C1 segment of cervical spinal cord (tissue), 14 donors: ENCODE data around the gene B4GALT4.
A peak's percentile ranks its signal among the peaks of the same experiment; 100 is the strongest.

ENCODE experiments used
- DNase-seq, 14 donors: peaks; one replicate each; lab custom pipeline; 2025; lab: John Stamatoyannopoulos, UW

B4GALT4 gene

GRCh38 chr3:119238363-119238762 is 2.3 kb downstream of the B4GALT4 start:
- no peak for DNase-seq

GRCh38 chr3:119237299-119237698 is 3.4 kb downstream of the B4GALT4 start:
- no peak for DNase-seq

GRCh38 chr3:119236756-119237155 is 3.9 kb downstream of the B4GALT4 start:
- no peak for DNase-seq

DNA sequence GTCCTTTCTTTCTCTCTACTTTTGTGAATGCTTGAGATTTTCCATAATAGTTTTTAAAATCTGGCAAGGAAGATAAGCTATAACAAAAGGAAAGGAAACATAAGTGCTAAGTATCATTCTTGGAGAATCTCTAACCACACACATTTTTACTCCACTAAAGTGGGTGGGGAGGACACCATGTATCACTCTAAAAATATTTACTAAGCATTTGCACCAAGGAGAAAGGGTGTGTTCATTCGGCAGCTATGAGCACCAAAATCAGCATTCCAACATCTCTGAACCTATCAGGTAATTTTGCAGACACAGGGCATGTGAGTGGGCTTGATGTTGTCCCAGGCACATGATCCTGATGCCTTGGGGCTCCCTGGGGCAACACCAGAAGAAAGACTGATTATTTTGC is 5.5 kb downstream of the B4GALT4 start:
- no peak for DNase-seq

DNA sequence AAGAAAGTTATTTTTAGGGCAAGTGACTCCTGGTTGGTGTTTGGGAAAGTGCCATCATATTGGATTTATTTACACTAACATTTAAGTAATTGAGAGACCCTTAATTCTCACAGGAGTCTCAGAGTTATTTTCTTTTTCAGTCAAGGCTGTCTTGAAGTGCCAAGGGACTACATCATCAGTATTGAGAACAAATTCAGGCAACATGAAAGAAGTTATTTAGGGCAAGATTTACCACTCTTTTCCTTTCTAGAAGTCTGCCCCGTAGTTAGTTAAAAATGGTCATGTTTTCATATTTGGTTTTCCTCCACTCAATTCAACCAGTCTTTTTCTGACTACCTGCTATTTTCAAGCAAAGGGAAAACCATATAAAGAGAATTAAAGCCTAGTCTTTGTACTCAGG is 6.1 kb downstream of the B4GALT4 start:
- DNase-seq = no peak

DNA sequence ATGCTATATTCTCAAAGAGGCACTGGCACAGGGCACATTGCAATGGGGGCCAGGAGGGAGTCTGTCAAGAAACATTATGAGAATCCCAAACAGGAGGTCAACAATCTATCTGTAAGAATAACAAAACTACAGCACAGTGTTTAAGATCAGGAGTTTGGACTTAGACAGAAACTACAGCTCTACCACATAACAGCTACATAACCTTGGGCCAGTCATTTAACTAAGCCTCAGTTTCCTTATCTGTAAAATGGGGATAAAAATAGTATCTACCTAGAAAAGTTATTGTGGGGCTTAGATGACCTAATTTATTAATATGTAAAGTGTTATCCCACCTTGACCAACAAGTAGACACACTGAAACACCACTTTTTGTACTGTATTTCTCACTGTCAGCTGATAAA is 9.9 kb downstream of the B4GALT4 start:
- no peak for DNase-seq

DNA sequence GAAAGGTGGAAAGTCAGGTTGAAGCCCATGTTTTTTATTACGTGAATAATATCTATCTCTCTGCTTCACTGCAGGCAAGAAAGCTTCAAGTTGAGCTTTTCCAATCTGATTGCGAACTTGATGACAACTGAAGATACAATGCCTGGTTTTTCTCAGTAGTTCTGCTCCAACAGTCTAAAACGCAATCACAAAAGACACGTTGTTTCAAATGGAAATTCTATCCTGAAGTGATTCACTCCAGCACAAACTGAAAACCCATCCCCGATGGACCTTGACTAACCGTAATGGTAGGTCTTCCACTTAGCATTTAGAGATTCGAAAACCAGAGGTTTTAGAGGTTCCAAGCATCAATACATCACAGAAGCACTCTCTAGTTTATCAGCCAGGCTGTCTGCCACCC is 10.6 kb downstream of the B4GALT4 start:
- peak in 1 of 14 donors; percentile 16 for DNase-seq

GRCh38 chr3:119229190-119229589 is 11.5 kb downstream of the B4GALT4 start:
- no peak for DNase-seq

DNA sequence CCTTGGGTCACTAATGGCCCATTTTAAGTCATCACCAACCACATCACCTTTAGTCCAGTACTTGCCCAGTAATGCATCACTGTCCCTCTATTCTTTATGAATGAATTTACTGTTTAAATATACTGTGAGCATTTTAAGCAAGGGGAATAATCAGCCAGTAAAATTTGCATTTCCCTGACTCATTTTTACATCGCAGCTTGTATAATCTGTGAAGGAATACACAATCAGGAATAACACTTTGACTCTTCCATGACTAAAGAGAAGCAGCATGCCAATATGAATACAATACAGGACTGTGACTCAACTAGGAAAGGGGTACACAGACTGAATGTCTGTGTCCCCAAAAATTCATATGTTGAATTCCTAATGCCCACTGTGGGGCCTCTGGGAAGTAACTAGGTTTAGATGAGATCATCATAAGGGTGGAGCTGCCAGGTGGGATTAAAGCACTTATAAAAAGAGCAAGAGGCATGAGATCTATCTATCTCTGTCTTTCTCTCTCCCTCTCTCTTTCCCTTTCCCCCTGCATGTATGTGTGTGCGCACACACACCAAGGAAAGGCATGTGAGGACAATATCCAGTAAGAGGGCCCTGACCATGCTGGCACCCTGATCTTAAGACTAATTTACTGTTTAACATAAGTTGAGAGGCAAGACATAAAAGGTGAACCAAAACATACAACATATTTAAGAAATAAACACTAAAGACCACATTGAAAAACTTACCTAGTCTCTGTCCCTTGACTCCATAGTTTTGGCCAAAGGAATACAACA is 12.1 kb downstream of the B4GALT4 start:
- DNase-seq = no peak

DNA sequence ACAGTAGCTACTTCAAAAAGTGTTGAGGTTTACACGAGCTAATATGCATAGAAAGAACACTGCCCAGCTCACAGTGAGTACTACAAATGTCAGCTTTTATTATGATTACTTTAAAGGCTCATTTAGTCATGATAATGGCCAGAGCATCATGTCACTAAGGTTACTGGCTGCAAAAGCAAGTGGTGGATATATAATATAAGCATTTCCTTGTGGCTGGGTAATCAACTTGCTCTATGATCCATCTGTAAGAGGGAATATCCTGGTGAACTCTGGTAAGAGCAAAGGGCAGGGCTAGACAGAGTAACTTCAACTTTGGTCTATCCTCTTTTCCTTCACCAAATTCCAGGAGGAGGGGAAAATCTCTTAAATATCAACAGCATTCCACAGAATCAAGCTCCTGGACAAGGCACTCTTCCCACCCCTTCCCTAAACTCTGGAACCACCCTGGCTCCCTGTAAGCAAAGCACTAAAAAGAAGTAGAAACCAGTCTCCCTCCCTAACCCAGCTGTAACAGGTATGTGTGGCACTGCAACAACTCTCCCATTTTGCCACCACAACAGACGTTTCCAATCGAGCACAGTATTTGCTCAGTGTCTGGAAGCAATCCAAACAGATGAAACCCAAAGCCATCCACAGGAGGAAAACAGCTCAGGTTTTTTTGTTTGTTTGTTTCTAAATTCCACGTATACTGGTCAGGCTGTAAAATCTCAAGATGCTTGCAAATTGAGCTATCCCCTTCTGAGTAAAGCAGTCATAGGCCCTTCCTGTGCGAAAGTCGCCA is 13.4 kb downstream of the B4GALT4 start:
- no peak for DNase-seq

DNA sequence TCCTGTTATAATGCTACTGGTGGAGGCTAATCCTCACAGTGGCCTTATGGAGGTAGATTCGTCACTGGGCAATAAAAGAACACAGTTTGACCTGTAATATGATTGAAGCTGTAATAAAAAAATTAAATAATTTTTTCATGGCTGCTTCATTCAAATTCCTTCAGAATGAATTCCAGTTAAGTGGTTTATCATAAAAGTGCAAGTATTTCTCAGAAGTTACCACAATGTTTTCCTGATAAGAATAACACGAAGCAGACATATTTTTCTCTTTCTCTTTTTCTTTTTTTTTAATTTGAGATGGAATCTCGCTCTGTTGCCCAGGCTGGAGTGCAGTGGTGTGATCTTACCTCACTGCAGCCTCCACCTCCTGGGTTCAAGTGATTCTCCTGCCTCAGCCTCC is 15.6 kb downstream of the B4GALT4 start:
- no peak for DNase-seq

GRCh38 chr3:119223511-119223910 is 17.2 kb downstream of the B4GALT4 start:
- DNase-seq = no peak

GRCh38 chr3:119222391-119222790 is 18.3 kb downstream of the B4GALT4 start:
- no peak for DNase-seq

DNA sequence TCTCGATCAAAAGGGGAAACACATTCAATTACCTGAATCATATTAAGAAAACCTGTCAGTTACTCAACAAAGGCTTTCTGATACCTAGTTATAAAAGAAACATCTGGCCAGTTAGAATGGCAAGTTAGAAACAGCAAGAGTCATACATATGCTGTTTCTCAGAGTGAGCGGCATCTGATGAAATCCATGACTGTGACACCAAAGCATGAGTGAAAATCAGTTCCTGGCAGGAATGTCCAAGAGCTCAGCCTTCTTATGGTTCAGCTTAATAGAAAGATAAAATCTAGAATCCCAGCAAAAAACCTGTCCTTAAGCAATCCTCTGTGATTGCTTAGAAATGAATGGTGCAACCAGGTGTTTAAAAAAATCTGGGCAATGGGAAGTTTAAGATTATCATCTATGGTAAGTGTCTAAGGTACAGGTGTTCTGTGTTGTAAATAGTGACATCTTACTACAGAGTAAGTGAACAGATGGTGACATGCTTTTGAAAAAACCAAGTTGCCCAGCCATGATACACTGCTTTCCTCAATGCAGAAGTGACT is 18.8 kb downstream of the B4GALT4 start:
- no peak for DNase-seq

GRCh38 chr3:119220970-119221667 is 19.6 kb downstream of the B4GALT4 start:
- no peak for DNase-seq

DNA sequence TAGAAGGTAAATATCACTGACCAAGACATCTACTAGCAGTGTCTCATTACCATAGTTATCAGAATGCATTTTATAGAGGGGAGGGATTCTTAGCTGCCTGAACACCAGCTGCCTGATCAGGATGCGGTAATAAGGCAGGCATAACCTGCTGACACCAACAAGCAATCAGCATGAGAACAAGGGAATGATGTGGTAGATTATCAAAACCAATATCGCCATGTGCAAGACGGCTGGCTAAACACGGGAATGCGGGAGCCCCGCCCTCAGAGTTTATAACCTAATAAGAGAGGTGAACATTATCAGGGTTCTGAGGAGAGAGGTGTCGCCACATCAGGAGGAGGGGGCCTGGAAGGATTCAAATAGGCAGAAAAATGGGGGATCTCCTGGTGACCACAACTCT is 20.5 kb downstream of the B4GALT4 start:
- no peak for DNase-seq

DNA sequence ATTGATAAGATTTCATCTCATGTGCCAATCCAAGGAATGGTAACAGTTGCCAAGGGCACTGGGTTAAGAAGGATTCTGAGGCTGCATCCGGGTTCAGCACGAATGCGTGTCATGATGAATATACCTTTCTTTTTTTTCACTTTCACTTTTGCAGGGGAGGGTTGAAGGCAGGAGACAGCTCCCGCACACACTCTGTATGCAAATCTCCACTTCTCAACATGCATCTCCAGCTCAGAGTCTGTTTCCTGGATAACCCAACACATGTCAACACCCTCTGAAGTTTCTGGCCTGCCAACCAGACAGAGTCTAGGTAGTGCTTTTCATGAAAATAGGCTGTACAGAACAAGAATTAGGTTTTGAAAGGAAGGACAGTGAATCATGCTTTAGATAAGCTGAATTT is 21.6 kb downstream of the B4GALT4 start:
- DNase-seq = no peak

GRCh38 chr3:119211803-119212202 is 28.9 kb downstream of the B4GALT4 start:
- DNase-seq = no peak

- DNase-seq = no peak
These were observed 29.5 kb downstream of the B4GALT4 start for GRCh38 chr3:119211193-119211592.

GRCh38 chr3:119207512-119207875 is 33.2 kb downstream of the B4GALT4 start:
- no peak for DNase-seq

DNA sequence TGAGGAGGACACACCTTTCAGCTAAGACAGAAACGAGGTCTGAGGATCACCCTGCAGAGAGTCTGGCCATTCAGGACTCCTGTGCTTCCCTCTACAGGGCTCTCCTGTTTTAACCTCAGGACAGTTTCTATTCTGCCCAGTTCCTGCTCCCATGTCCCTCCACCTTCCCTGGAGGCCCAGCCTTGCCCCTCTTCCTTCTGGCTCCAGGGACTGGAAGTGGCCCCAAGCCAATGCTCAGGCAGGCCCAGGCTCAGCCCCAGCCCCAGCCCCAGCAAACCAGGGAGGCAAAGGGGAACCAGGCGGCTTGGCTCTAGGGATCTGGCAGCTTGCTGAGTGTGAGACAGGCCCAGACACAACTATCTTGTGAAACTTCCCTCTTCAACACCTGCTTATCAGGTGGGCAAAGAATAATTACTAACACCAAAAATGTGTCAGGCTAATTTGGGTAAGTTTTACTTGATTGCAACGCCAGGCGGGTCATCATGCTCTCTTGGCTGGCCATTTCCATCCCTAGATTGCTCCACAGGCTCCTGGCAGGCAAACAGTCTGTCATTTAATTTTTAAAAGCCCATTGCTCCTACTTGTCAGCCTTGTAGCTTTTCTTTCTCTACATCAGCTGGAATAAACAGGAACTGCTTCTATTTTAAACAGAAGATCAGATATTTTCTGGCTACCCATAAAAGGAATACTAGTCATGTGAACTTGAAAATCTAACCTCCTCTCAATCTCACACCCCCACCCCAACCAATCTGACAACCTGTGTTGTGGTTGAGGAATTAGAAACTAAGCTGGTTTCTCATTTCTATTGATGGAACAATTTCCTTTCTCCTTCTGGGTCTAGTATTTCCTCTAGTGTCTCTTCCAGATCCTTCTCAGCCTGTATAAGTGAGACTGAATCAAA is 33.8 kb downstream of the B4GALT4 start:
- no peak for DNase-seq
